ENCODE data around the gene PPP2R2B.

- TF ChIP-seq CTCF (IDR thresholded peaks at IDR 0.05) = no peak
- no peak for TF ChIP-seq POLR2A (IDR thresholded peaks at IDR 0.05)
Measured at GRCh38 chr5:146721073-146721815, 157.3 kb downstream of the PPP2R2B start.

Data from heart left ventricle (tissue), 13 donors.